Measurements from ENCODE around the gene RRH.
A peak's percentile ranks its signal among the peaks of the same experiment; 100 is the strongest.

Gene RRH

GRCh38 chr4:109801895-109802319, 25.9 kb upstream of the RRH start, which contains the start of gene CFI:
CFI (minus strand) TSS chr4:109801999; CDS start chr4:109801971, 28 bp downstream.
- in situ Hi-C loops (cut with MboI; ENCODE audit: low pct_unique_long_range_greater_than_20kb, low sequenced_read_pairs, unreplicated experiment): loop anchor here (10.0 to 25.0 kb wide), 2 partner anchors 265 to 377 kb away; no protein-coding TSS in a partner anchor
- TF ChIP-seq CTCF (IDR thresholded peaks at IDR 0.05; ENCODE audit: extremely low read depth, insufficient read depth, missing control alignments): no peak
- no peak for DNase-seq (ENCODE audit: low spot score)

- TF ChIP-seq CTCF (IDR thresholded peaks at IDR 0.05; ENCODE audit: extremely low read depth, insufficient read depth, missing control alignments): peak; percentile 48
- DNase-seq (ENCODE audit: low spot score): peak; percentile 30
- in situ Hi-C loops (cut with MboI; ENCODE audit: low pct_unique_long_range_greater_than_20kb, low sequenced_read_pairs, unreplicated experiment): loop anchor here (10.0 to 25.0 kb wide), 2 partner anchors 267 to 379 kb away; no protein-coding TSS in a partner anchor
These were observed 23.7 kb upstream of the RRH start for GRCh38 chr4:109803924-109804571.

GRCh38 chr4:109809655-109810054, 18.1 kb upstream of the RRH start:
- no peak for TF ChIP-seq CTCF (IDR thresholded peaks at IDR 0.05; ENCODE audit: extremely low read depth, insufficient read depth, missing control alignments)
- DNase-seq (ENCODE audit: low spot score): no peak
- in situ Hi-C loops (cut with MboI; ENCODE audit: low pct_unique_long_range_greater_than_20kb, low sequenced_read_pairs, unreplicated experiment): loop anchor here (10.0 to 25.0 kb wide), 2 partner anchors 272 to 385 kb away; no protein-coding TSS in a partner anchor

GRCh38 chr4:109810552-109811387, 17.0 kb upstream of the RRH start:
- in situ Hi-C loops (cut with MboI; ENCODE audit: low pct_unique_long_range_greater_than_20kb, low sequenced_read_pairs, unreplicated experiment): loop anchor here (25.0 kb wide), 1 partner anchor 273 kb away; no protein-coding TSS in a partner anchor
- no peak for TF ChIP-seq CTCF (IDR thresholded peaks at IDR 0.05; ENCODE audit: extremely low read depth, insufficient read depth, missing control alignments)

GRCh38 chr4:109811707-109812106, 16.1 kb upstream of the RRH start:
- in situ Hi-C loops (cut with MboI; ENCODE audit: low pct_unique_long_range_greater_than_20kb, low sequenced_read_pairs, unreplicated experiment): loop anchor here (25.0 kb wide), 1 partner anchor 274 kb away; no protein-coding TSS in a partner anchor
- no peak for TF ChIP-seq CTCF (IDR thresholded peaks at IDR 0.05; ENCODE audit: extremely low read depth, insufficient read depth, missing control alignments)
- DNase-seq (ENCODE audit: low spot score): no peak

More at GRCh38 chr4:109810552-109811387, 17.0 kb upstream of the RRH start:
- DNase-seq (ENCODE audit: low spot score): no peak
